Parietal lobe (tissue), 1 donor: ENCODE data around the gene PGP. TPM values are rescaled to one million over a fixed set of nuclear protein-coding genes. Genes with fewer than 3 reads are reported as not detected.

Experiments
- total RNA-seq: library from RNA; depleted of rRNA; stranded (reverse); fragments of >200 nt; gene quantifications from one replicate; pipeline ENCODE4 v1.2.3, GENCODE V29; 2014

Gene PGP
- 23.8 TPM for total RNA-seq

GRCh38 chr16:2214719-2214968, at the start of gene PGP:
Gene PGP, minus strand, starts transcription at chr16:2214840. Its CDS starts 63 bp downstream, at chr16:2214777.

GRCh38 chr16:2251296-2252111, 36.9 kb upstream of the PGP start, which contains the start of gene ECI1:
Gene ECI1, minus strand, starts transcription at chr16:2251587. Its CDS starts 21 bp downstream, at chr16:2251566.

GRCh38 chr16:2236337-2237101, 21.9 kb upstream of the PGP start, which contains the start of gene DNASE1L2:
Gene DNASE1L2, plus strand, starts transcription at chr16:2236444. Its CDS starts 373 bp downstream, at chr16:2236817.

GRCh38 chr16:2223221-2223941, 8.7 kb upstream of the PGP start, which contains the start of gene E4F1:
Gene E4F1, plus strand, starts transcription at chr16:2223591. Its CDS starts 23 bp downstream, at chr16:2223614.

GRCh38 chr16:2210386-2211365, 4.0 kb downstream of the PGP start, which contains the start of gene BRICD5:
Gene BRICD5, minus strand, starts transcription at chr16:2210863. Its CDS starts 30 bp downstream, at chr16:2210833.

GRCh38 chr16:2205104-2205966, 9.3 kb downstream of the PGP start, which contains the start of gene MLST8:
Gene MLST8, plus strand, starts transcription at chr16:2205454. Its CDS starts 632 bp downstream, at chr16:2206086.

GRCh38 chr16:2196162-2196980, 18.3 kb downstream of the PGP start, which contains the start of gene CASKIN1:
Gene CASKIN1, minus strand, starts transcription at chr16:2196605. Its CDS starts 173 bp downstream, at chr16:2196432.

Other genes starting within 250 kb of the PGP start
- gene RNF151, start 248.0 kb downstream of the PGP start, total RNA-seq = not detected
- 16.6 TPM for gene TBL3, start 242.8 kb downstream of the PGP start, total RNA-seq
- gene NOXO1, start 233.4 kb downstream of the PGP start, total RNA-seq = 2.8 TPM
- gene GFER, start 230.6 kb downstream of the PGP start, total RNA-seq = 16.6 TPM
- gene SYNGR3, start 224.9 kb downstream of the PGP start, total RNA-seq = 67.9 TPM
- gene ZNF598, start 205.0 kb downstream of the PGP start, total RNA-seq = 9.4 TPM
- not detected for gene NPW, start 195.1 kb downstream of the PGP start, total RNA-seq
- 10.0 TPM for gene NHERF2, start 187.9 kb downstream of the PGP start, total RNA-seq
- 22.5 TPM for gene NTHL1, start 167.0 kb downstream of the PGP start, total RNA-seq
- gene TSC2, start 166.9 kb downstream of the PGP start, total RNA-seq = 148 TPM
- 272 TPM for gene PKD1, start 78.9 kb downstream of the PGP start, total RNA-seq
- gene RAB26, start 66.2 kb downstream of the PGP start, total RNA-seq = 4.4 TPM
- gene TRAF7, start 59.1 kb downstream of the PGP start, total RNA-seq = 34.7 TPM
- 39.8 TPM for gene CASKIN1, start 18.2 kb downstream of the PGP start, total RNA-seq
- 18.5 TPM for gene MLST8, start 9.4 kb downstream of the PGP start, total RNA-seq
- gene BRICD5, start 4.0 kb downstream of the PGP start, total RNA-seq = 8.5 TPM
- gene E4F1, start 8.8 kb upstream of the PGP start, total RNA-seq = 46.6 TPM
- 7.5 TPM for gene DNASE1L2, start 21.6 kb upstream of the PGP start, total RNA-seq
- 16.3 TPM for gene ECI1, start 36.7 kb upstream of the PGP start, total RNA-seq
- gene RNPS1, start 53.3 kb upstream of the PGP start, total RNA-seq = 129 TPM
- gene ABCA3, start 125.9 kb upstream of the PGP start, total RNA-seq = 57.3 TPM
- 13.5 TPM for gene CCNF, start 214.6 kb upstream of the PGP start, total RNA-seq
- 12.2 TPM for gene TEDC2, start 245.3 kb upstream of the PGP start, total RNA-seq